CD4-positive, alpha-beta T cell treated with Interleukin-4 for 4 hours (primary cell): ENCODE measurements around the gene CNP.
"Not testable (repeated sequence)": the region's sequence is repeated elsewhere in the genome, so short reads cannot be mapped to it uniquely, and the experiment has no call there.

Experiments used
- DNase-seq: peaks from one replicate; pipeline ENCODE4 v3.0.0-alpha.2; 2020

Gene CNP

GRCh38 chr17:42010266-42010680, 43.7 kb downstream of the CNP start:
- DNase-seq, result not testable (repeated sequence)

- DNase-seq, result no peak
Measured at GRCh38 chr17:42010898-42011516, 44.4 kb downstream of the CNP start.

GRCh38 chr17:42012363-42012762, 45.8 kb downstream of the CNP start:
- DNase-seq, result not testable (repeated sequence)

DNA sequence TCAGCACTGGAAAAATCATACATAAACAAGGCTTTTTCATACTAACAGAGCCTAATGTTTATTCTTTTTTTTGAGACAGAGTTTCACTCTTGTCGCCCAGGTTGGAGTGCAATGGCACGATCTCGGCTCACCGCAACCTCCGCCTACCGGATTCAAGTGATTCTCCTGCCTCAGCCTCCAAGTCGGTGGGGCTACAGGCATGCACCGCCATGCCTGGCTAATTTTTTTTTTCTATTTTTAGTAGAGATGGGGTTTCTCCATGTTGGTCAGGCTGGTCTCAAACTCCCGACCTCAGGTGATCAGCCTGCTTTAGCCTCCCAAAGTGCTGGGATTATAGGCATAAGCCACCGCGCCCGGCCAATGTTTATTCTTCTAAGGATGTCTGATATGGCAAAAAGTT, 47.1 kb downstream of the CNP start:
- not testable (repeated sequence) for DNase-seq

DNA sequence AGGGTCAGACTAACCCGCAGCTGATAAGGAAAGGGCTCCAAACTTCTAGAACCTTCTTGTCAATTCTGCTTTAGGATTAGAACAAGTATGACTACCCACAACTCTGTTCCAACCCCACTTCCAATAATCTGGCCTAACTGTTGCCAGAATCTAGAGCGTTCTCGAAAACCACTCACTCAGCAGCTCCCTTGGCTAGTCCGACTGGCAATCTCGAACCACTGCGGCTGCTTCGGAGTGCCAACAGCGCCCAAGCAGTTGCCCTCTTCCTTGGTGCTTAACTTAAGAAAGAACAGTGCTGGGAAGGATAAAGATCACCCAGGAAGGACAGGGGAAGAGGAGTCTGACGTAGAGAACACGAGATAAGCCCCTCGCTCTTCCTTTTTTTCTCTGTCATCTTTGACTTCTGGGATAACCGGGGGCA, 49.8 kb downstream of the CNP start:
- peak; percentile 13 for DNase-seq

- DNase-seq, result peak; percentile 90
Measured at GRCh38 chr17:42016941-42017865, 50.6 kb downstream of the CNP start, which contains the start of gene DNAJC7. DNAJC7 (minus strand) TSS chr17:42017439; CDS start chr17:42017416, 23 bp downstream.

DNA sequence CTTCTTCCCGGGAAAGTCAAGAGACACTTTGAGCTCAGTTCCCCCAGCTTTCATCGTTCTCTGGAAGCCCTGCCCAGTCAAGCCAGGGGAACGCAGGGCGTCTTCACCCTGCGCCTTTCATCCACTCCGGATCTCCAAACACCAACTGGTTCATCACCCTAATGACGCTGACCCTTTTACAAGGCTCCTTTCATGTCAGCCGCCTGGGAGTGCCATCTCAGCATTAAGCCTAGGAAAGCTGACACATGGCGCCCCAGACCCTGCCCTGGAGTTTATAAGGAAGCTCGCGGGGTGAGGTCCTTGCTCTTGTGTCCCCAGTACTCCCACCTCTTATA, 51.2 kb downstream of the CNP start:
- no peak for DNase-seq

DNA sequence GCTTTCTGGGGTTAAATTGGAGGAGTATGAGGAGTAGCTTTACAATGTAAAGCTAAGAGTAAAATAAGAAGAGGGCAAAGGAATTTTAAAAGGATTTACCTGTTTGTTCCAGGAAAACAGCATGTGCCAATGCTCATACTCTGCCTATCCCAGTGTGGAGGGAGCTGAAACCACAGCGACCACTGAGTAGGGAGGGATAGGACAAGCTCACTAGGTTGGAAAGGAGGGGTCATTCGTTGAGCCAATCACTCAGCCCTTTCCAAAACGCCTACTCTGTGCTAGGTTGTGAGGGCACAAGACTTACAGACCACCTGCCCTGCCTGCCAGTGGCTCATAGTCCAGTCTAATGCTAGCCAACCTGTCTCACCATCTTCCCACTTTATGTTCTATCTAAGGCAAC, 51.7 kb downstream of the CNP start:
- DNase-seq, result no peak

GRCh38 chr17:42018988-42019387, 52.4 kb downstream of the CNP start:
- no peak for DNase-seq

- peak; percentile 92 for DNase-seq
Measured at GRCh38 chr17:42019509-42020404, 53.2 kb downstream of the CNP start, which contains the start of gene NKIRAS2. NKIRAS2 (plus strand) TSS chr17:42020090; CDS start chr17:42021578, 1,488 bp downstream.

DNA sequence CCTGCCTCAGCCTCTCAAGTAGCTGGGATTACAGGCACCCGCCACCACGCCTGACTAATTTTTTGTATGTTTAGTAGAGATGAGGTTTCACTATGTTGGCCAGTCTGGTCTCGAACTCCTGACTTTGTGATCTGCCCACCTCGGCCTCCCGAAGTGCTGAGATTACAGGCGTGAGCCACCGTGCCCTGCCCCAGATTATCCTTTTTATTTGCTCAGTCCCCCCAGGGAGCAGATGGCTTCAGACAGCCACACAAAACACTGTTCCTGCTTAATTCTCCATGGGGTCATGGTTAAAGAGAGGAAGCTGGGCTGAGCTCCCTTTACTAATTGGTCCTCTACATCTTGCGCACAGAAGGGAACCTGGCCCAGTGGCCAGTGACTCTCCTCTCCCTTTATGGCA, 54.2 kb downstream of the CNP start:
- DNase-seq, result not testable (repeated sequence)

DNA sequence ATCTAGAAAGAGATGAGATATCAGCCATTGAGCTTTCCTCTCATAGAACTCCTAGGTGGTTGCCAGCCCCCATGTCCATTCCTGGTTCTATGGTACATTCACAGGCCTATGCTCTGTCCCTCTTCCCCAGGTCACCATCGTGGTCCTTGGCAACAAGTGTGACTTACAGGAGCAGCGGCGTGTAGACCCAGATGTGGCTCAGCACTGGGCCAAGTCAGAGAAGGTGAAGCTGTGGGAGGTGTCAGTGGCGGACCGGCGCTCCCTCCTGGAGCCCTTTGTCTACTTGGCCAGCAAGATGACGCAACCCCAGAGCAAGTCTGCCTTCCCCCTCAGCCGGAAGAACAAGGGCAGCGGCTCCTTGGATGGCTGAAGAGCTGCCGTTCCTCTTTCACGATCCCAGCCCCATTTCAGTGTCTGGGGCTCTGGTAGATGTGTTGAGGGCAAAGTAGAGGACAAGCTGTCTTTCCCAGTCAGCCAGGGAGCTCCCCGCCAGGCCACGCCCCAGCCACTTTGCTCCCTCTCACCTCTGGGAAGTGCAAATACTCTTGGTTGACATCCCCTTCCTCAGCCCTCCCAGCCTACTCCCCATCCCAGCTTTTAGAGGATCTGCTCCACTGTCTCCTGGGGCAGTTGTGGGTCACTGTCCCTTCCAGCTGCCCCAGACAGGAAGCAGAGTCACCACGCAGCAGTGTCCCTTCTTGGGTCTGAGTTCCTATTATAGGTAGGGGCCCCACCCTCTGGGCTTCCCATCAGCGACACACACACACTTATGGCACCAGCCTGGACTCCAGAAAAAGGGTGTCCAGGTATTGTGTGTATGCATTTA, 57.1 kb downstream of the CNP start:
- DNase-seq, result peak; percentile 4

DNA sequence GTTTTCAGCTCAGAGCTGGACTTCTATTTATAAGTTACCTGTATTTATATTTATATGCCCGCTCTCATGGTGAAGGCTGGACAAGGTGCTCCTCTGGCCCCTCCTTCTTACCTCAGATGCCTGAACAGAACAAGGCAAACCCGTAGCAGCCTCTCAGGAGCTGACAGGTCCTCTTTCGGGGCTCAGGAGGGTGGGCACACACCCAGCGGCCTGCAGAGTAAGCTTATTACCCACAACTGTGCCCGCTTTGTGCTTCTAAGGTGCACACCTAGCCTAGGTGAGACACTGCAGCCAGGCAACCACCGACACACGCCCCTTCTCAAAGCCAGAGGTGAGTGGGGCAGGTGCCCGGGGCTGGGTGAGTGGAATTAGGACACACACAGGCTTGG, 58.6 kb downstream of the CNP start:
- DNase-seq, result no peak

DNA sequence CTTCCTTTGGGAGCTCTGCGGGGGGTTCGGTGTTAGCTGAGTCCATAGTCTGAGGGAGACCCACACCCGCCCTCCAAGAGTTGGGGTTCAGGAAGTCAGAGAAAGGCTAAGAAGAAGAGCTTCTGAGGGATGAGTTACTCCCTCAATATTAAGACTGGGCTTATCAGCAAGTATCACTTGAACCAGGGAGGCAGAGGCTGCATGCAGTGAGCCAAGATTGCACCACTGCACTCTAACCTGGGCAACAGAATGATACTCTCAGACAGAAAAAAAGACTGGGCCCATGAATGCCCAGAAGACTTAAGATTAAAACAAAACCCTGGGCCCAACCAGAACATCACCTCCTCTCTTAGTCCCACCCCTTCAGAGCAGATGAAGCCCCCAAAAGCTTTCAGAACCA, 59.3 kb downstream of the CNP start:
- no peak for DNase-seq

DNA sequence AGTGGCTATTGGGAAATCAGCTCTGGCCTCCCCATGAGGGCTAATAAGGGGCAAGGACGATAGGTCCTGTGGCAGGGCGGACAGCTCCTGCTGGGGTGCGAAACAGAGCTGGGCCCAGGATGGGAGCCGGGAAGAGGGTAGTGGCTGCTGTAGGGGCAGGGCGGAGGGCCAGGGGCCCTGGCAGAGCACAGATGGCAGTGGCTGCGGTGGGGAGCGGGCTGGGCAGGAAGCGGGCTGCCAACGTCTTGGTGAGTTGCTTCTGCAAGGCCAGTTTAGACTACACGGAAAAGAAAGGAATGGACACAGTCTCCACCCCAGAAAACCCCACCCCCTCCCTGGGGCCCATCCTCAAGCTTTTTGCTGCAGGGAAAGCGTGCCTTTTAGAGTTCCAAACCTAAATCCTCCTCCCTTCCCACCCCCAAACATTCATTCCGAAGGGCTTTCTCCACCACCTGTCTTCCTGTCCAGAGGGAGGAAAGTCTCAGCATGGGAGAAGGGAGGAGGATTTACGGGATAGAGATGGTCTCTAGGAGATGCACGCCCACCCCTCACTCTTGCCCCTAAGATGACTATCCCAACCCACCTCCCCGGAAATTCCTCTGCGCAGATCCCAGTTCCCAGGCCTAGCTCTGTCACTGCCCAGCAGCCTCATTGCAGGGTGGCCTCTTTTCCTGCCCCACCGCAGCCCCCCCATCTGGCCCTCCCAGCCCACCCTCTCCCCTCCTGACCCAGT, 60.4 kb downstream of the CNP start:
- DNase-seq, result no peak
